Cardiac muscle cell (in vitro differentiated cells and primary cell): ENCODE data around the gene TEX55. TPM values are rescaled to one million over a fixed set of nuclear protein-coding genes. Genes with fewer than 3 reads are reported as not detected.
"Not testable (repeated sequence)": the region's sequence is repeated elsewhere in the genome, so short reads cannot be mapped to it uniquely, and the experiment has no call there.

Experiments
- DNase-seq, 2 donors: peaks; one replicate each; pipeline versions ENCODE4 v3.0.0 to v3.0.0-alpha.2; 2010 to 2017; ENCODE audit warnings: low read depth in 1 of 2, low spot score in 1 of 2
- H3K27ac ChIP-seq: fragments of 200-600 bp; sonication (generic); 2 replicates; pipeline ENCODE4 v1.5.1; 2016
- H3K27me3 ChIP-seq: fragments of 200-600 bp; sonication (generic); 2 replicates; pipeline ENCODE4 v1.6.0; 2016; ENCODE audit warnings: control low read depth
- H3K36me3 ChIP-seq: fragments of 200-600 bp; sonication (generic); 2 replicates; pipeline ENCODE4 v1.5.1; 2016; ENCODE audit warnings: control low read depth
- H3K4me1 ChIP-seq: fragments of 200-600 bp; sonication (generic); 2 replicates; pipeline ENCODE4 v1.8.1; 2017; ENCODE audit warnings: low read depth, mild to moderate bottlenecking, mixed run types
- H3K4me3 ChIP-seq: fragments of 200-600 bp; sonication (generic); 2 replicates; pipeline ENCODE4 v1.5.1; 2016; ENCODE audit warnings: mild to moderate bottlenecking
- H3K9me3 ChIP-seq: fragments of 200-600 bp; sonication (generic); 2 replicates; pipeline ENCODE4 v1.5.1; 2017; ENCODE audit warnings: low read depth, mild to moderate bottlenecking, control low read depth
- polyA plus RNA-seq: library from polyadenylated mRNA; unstranded; fragments of >200 nt; fragmentation: Nextera tagmentation; extraction: Ambion mirVana; gene quantifications from 2 replicates; pipeline ENCODE4 v1.2.1, GENCODE V29; 2016
- total RNA-seq: library from RNA; depleted of rRNA; stranded (reverse); fragments of >200 nt; gene quantifications from 2 replicates; pipeline ENCODE4 v1.2.3, GENCODE V29; 2016
- TF ChIP-seq, protein P1 (sequence below): IDR thresholded peaks from 2 replicates; pipeline ENCODE4 v1.5.1; 2012; ENCODE audit warnings: low read depth, mild to moderate bottlenecking, low read length

Gene TEX55
- total and polyA plus RNA-seq, 2 experiments from 2014 or later: not detected

DNA sequence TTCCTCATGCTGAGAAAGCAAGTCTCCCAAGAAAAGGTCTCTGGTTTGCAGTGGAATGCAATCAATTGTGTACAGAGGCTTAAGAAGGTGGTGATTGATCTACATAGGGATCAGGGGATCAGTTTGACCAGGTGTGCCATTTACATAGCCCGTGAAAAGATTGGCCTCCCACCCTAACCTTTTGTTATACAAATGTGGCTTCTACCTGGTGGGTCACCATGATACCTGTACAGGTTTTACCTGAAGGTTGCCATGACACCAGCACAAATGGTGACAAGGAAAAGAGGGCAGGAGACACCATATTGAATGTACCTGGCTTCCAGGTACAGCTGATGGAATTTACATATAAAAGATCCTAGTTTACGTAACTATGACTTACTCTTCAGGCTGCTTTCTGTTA is 25.5 kb upstream of the TEX55 start:
- Histone ChIP-seq H3K4me3 (no peak overlapping the region), H3K27ac (no peak overlapping the region)

DNA sequence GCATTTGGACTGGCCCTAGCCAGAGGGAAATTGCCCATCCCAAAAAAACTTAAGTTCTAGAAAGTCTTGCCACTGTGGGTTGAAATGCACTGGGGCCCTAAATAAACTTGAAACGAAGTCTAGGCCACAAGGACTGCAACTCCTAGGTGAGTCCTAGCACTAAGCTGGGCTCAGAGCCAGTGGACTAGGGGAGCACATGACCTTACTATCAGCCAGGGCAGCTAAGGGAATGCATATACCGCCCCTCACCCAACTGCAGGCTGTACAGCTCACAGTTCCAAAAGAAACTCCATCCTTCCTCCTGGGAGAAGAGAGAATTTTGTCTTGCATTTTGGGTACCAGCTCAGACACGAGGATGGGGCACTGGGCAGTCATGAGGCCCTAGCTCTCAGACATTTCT is 23.6 kb upstream of the TEX55 start:
- TF ChIP-seq, protein P1, sequence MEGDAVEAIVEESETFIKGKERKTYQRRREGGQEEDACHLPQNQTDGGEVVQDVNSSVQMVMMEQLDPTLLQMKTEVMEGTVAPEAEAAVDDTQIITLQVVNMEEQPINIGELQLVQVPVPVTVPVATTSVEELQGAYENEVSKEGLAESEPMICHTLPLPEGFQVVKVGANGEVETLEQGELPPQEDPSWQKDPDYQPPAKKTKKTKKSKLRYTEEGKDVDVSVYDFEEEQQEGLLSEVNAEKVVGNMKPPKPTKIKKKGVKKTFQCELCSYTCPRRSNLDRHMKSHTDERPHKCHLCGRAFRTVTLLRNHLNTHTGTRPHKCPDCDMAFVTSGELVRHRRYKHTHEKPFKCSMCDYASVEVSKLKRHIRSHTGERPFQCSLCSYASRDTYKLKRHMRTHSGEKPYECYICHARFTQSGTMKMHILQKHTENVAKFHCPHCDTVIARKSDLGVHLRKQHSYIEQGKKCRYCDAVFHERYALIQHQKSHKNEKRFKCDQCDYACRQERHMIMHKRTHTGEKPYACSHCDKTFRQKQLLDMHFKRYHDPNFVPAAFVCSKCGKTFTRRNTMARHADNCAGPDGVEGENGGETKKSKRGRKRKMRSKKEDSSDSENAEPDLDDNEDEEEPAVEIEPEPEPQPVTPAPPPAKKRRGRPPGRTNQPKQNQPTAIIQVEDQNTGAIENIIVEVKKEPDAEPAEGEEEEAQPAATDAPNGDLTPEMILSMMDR: no peak
- Histone ChIP-seq H3K4me1 (no peaks in the 10 kb centered on the region), H3K4me3 (no peak overlapping the region), H3K27me3 (no peaks in the 10 kb centered on the region), H3K27ac (no peak overlapping the region), H3K9me3 (no peaks in the 10 kb centered on the region), H3K36me3 (no peaks in the 10 kb centered on the region)
- no peak for DNase-seq

More for the DNA sequence above, 25.5 kb upstream of the TEX55 start:
- Histone ChIP-seq H3K9me3 (no peaks in the 10 kb centered on the region), H3K36me3 (no peaks in the 10 kb centered on the region), H3K4me1 (no peaks in the 10 kb centered on the region), H3K27me3 (no peaks in the 10 kb centered on the region)
- no peak for DNase-seq
- TF ChIP-seq, protein P1: no peak

DNA sequence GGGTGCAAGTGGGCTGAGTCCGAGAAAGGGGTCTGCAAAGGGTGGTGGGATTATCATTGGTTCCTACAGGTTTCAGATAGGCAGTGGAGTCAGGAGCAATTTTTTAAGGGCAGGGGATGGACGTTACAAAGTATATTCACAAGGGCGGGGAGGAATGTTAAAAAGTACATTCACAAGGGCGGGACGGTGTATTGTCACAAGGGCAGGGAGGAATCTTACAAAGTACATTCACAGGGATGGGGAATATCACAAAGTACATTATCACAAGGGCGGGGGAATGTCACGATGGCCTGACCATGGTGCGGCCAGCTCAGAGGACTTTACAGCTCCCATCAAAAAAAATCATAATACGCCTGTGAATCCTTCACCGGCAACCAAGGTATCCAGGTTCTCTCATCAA is 20.6 kb upstream of the TEX55 start:
- Histone ChIP-seq H3K4me1 (no peaks in the 10 kb centered on the region), H3K27ac (no peak overlapping the region), H3K4me3 (no peak overlapping the region), H3K36me3 (no peaks in the 10 kb centered on the region), H3K9me3 (no peaks in the 10 kb centered on the region), H3K27me3 (no peaks in the 10 kb centered on the region)
- no peak for DNase-seq
- TF ChIP-seq, protein P1: no peak

DNA sequence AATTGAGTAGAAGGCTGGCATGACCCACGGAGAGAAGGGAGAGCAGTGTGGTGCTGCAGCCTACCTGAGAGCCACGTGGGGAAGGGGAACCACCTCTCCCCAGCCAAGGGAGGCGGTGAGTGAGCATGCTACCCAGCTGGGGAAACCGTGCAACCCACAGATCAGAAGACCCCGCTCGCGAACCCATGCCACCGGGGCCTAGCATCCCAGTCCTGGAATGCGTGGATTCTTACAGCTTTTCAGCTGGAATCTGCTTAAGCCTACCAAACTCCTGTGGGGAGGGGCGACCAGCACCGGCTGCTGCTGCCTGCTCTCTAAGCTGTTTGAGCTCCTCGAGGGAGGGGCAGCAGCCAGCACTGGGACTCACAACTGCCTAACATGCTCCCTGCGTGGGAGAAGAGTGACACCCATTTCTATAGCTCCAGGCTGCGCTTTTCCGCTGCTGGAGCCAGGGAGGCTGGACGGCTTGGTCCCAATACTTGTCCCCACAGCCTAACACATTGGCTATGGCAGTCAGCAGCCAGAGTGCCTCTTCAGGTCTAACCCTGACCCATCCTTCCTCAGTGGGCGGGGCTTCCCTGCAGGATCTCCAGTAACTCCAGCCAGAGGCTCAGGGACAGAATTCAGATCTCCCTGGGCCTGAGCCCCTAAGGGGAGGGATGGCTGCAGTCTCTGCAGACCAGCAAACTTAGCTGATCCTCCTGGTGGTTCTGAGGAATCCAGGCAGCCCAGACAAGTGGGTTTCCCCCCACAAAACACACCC is 20.0 kb upstream of the TEX55 start:
- no peak overlapping the region for H3K27ac ChIP-seq
- H3K27me3 ChIP-seq: no peaks in the 10 kb centered on the region
- no peaks in the 10 kb centered on the region for H3K9me3 ChIP-seq
- TF ChIP-seq, protein P1: no peak
- no peaks in the 10 kb centered on the region for H3K36me3 ChIP-seq
- no peak overlapping the region for H3K4me3 ChIP-seq
- no peaks in the 10 kb centered on the region for H3K4me1 ChIP-seq
- DNase-seq: no peak

DNA sequence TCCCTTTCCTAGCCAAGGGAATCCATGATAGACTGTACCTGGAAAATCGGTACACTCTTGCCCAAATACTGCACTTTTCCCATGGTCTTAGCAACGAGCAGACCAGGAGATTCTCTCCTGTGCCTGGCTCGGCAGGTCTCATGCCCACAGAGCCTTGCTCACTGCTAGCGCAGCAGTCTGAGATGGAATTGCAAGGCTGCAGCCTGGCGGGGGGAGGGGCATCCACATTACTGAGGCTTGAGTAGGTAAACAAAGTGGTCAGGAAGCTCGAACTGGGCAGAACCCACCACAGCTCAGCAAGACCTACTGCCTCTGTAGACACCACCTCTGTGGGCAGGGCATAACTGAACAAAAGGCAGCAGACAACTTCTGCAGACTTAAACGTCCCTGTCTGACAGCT is 15.7 kb upstream of the TEX55 start:
- DNase-seq, H3K9me3 ChIP-seq, H3K4me3 ChIP-seq, H3K27ac ChIP-seq, H3K27me3 ChIP-seq, H3K36me3 ChIP-seq, H3K4me1 ChIP-seq: not testable (repeated sequence)

DNA sequence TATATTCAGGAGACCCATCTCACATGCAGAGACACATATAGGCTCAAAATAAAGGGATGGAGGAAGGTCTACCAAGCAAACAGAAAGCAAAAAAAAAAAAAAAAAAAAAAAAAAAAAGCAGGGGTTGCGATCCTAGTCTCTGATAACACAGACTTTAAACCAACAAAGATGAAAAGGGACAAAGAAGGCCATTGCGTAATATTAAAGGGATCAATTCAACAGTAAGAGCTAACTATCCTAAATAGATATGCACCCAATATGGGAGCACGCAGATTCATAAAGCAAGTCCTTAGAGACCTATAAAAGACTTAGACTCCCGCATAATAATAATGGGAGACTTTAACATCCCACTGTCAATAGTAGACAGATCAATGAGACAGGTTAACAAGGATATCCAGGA is 13.7 kb upstream of the TEX55 start:
- not testable (repeated sequence) for DNase-seq, H3K4me3 ChIP-seq

DNA sequence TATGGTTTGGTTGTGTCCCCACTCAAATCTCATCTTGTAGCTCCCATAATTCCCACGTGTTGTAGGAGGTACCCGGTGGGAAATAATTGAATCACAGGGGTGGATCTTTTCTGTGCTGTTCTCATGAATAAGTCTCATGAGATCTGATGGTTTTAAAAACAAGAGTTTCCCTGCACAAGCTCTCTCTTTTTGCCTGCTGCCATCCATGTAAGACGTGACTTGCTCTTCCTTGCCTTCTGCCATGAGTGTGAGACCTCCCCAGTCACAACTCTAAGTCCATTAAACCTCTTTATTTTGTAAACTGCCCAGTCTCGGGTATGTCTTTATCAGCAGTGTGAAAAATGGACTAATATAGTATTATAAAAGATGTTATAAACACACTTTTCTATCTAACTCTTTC is 6.6 kb upstream of the TEX55 start:
- not testable (repeated sequence) for H3K9me3 ChIP-seq, DNase-seq, H3K4me1 ChIP-seq, H3K36me3 ChIP-seq, H3K27ac ChIP-seq, H3K4me3 ChIP-seq, H3K27me3 ChIP-seq

More for the DNA sequence above, 13.7 kb upstream of the TEX55 start:
- not testable (repeated sequence) for H3K4me1 ChIP-seq, H3K27ac ChIP-seq, H3K27me3 ChIP-seq, H3K9me3 ChIP-seq, H3K36me3 ChIP-seq
